ENCODE measurements around the gene HSF4. TPM values are rescaled to one million over a fixed set of nuclear protein-coding genes. Genes with fewer than 3 reads are reported as not detected.

The HSF4 gene
- total RNA-seq, 4 donors from 2014 or later = 56.5 to 351 (median 102) TPM

- Histone ChIP-seq H3K4me3 (no peak overlapping the region), H3K27ac (no peak overlapping the region), H3K4me1 (peaks cover 74% of the 10 kb centered on the region), H3K27me3 (no peaks in the 10 kb centered on the region), H3K9me3 (no peaks in the 10 kb centered on the region), H3K36me3 (peaks cover 15% of the 10 kb centered on the region)
- DNase-seq (ENCODE audit: low spot score in 2 of 2) = no peak
- WGBS = 64% methylated on average over 17 of the region's 18 CpGs
- TF ChIP-seq POLR2AphosphoS5 (IDR thresholded peaks at IDR 0.05) (no peak), CTCF (IDR thresholded peaks at IDR 0.05) (no peak), EP300 (IDR thresholded peaks at IDR 0.05) (no peak), POLR2A (IDR thresholded peaks at IDR 0.05) (no peak)
Measured at GRCh38 chr16:67166110-67166547, 1.6 kb downstream of the HSF4 start.

GRCh38 chr16:67166598-67167168, 2.1 kb downstream of the HSF4 start:
- no peak for DNase-seq (ENCODE audit: low spot score in 2 of 2)
- H3K4me3 ChIP-seq = no peak overlapping the region
- peaks cover 15% of the 10 kb centered on the region for H3K36me3 ChIP-seq
- peaks cover 74% of the 10 kb centered on the region for H3K4me1 ChIP-seq
- no peaks in the 10 kb centered on the region for H3K27me3 ChIP-seq
- TF ChIP-seq CTCF (IDR thresholded peaks at IDR 0.05) (no peak), POLR2A (IDR thresholded peaks at IDR 0.05) (no peak), EP300 (IDR thresholded peaks at IDR 0.05) (no peak), POLR2AphosphoS5 (IDR thresholded peaks at IDR 0.05) (no peak)
- H3K27ac ChIP-seq = no peak overlapping the region
- WGBS = 97% methylated on average over 3 of the region's 5 CpGs
- no peaks in the 10 kb centered on the region for H3K9me3 ChIP-seq

GRCh38 chr16:67167588-67167987, 3.0 kb downstream of the HSF4 start:
- TF ChIP-seq POLR2A (IDR thresholded peaks at IDR 0.05) (no peak), EP300 (IDR thresholded peaks at IDR 0.05) (no peak), CTCF (IDR thresholded peaks at IDR 0.05) (no peak), POLR2AphosphoS5 (IDR thresholded peaks at IDR 0.05) (no peak)
- Histone ChIP-seq H3K4me1 (peaks cover 73% of the 10 kb centered on the region), H3K4me3 (no peak overlapping the region), H3K27me3 (no peaks in the 10 kb centered on the region), H3K9me3 (no peaks in the 10 kb centered on the region), H3K27ac (no peak overlapping the region), H3K36me3 (peaks cover 15% of the 10 kb centered on the region)
- no peak for DNase-seq (ENCODE audit: low spot score in 2 of 2)
- no CpG with 5 or more reads among the region's 7 CpGs for WGBS

GRCh38 chr16:67169011-67169451, 4.5 kb downstream of the HSF4 start:
- Histone ChIP-seq H3K36me3 (peaks cover 15% of the 10 kb centered on the region), H3K4me3 (no peak overlapping the region), H3K4me1 (peaks cover 73% of the 10 kb centered on the region), H3K27ac (no peak overlapping the region), H3K27me3 (no peaks in the 10 kb centered on the region), H3K9me3 (no peaks in the 10 kb centered on the region)
- no peak for DNase-seq (ENCODE audit: low spot score in 2 of 2)
- TF ChIP-seq POLR2A (IDR thresholded peaks at IDR 0.05) (no peak), POLR2AphosphoS5 (IDR thresholded peaks at IDR 0.05) (no peak), CTCF (IDR thresholded peaks at IDR 0.05) (no peak), EP300 (IDR thresholded peaks at IDR 0.05) (no peak)
- 75% methylated on average over 2 of the region's 9 CpGs for WGBS

GRCh38 chr16:67169642-67170167, 5.2 kb downstream of the HSF4 start:
- H3K36me3 ChIP-seq = peaks cover 15% of the 10 kb centered on the region
- DNase-seq (ENCODE audit: low spot score in 2 of 2) = no peak
- peak overlapping the region; percentile 56 for H3K4me3 ChIP-seq
- peak overlapping the region; percentile 94 for H3K27ac ChIP-seq
- no peaks in the 10 kb centered on the region for H3K27me3 ChIP-seq
- no peaks in the 10 kb centered on the region for H3K9me3 ChIP-seq
- peaks cover 73% of the 10 kb centered on the region for H3K4me1 ChIP-seq
- TF ChIP-seq CTCF (IDR thresholded peaks at IDR 0.05) (peak; percentile 0 to 43), POLR2AphosphoS5 (IDR thresholded peaks at IDR 0.05) (no peak)
- WGBS = 6% methylated on average over 21 of the region's 24 CpGs
